ENCODE measurements around the gene CLK3.
"Not testable (repeated sequence)": the region's sequence is repeated elsewhere in the genome, so short reads cannot be mapped to it uniquely, and the experiment has no call there.

Gene CLK3

GRCh38 chr15:74615508-74616365, at the start of gene CLK3:
TSS of gene CLK3 (plus strand) at chr15:74615836. CDS start at chr15:74619197, 3,361 bp downstream.
- peak; percentile 92 for DNase-seq

- DNase-seq, result no peak
Measured at GRCh38 chr15:74568594-74568993, 47.0 kb upstream of the CLK3 start.

DNA sequence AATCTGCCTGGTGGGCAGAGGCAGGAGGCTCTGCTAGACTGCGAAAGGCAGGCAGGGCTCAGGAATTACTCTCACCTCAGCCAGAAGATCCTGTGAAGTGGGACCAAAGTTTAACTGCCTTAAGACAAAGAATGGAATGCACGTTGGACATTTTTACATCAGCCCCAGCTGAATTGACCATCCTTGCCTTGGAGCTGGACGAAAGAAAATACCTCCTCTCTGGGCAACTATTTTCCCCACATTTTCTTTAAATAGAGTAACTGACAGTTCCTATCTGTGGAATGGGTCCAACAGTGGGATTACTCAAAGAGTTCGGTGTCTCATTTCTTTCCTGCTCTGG, 45.9 kb upstream of the CLK3 start:
- DNase-seq, result no peak

- no peak for DNase-seq
Measured at GRCh38 chr15:74571191-74571590, 44.4 kb upstream of the CLK3 start.

DNA sequence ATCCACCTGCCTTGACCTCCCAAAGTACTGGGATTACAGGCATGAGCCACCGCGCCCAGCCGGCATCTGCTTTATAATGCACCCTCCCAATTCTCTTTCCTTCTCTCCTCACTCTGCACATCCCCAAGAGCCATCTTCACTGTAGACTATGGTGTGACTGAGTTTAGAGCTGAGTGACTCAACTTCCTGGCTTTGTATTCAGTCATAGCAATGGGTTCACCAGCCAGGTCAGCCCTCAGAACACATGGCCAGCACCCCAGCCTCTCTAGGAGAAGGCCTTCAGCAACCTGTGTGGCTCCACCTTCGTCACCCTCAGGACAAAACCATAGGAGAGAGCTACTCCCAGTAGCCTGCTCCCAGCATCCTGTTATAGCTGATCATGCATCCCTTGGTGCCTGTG, 41.6 kb upstream of the CLK3 start:
- no peak for DNase-seq

DNA sequence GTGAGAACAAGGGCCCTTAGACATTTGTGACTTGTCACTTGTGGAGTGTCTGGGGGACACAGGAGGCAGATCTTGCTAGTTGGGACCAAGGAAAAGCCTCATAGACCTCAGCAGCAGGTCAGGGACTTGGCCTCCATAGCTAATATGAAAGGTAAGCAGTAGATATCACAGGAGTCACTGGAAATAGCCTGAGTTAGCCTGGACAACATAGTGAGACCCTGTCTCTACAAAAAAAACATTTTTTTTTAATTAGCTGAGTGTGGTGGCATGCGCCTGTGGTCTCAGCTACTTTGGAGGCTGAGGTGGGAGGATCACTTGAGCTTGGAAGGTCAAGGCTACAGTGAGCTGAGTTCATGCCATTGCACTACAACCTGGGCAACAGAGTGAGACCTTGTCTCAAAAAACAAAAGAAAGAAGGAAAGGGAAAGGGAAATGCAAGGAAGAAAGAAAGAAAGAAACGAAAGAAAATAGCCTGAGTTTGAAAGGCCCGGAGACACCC, 37.1 kb upstream of the CLK3 start:
- no peak for DNase-seq

DNA sequence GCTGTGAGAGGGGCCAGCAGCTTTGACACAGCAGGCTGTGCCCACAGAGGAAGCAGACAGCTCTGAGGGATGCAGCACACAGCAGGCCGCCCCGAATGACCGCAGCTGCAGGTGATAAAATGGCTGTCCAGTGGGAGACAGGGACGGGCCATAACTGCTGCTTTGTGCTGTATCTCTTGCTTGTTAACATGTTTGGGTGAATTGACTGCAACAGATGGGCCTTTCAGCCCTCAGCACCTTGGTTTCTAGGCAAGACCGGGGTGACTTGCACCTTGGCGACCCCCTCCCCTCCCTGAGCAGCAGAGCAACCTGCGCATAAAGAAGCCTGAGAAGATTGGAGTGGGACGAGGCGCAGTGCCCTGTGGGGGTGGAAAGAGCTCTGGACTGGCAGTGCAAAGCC, 36.6 kb upstream of the CLK3 start:
- no peak for DNase-seq

DNA sequence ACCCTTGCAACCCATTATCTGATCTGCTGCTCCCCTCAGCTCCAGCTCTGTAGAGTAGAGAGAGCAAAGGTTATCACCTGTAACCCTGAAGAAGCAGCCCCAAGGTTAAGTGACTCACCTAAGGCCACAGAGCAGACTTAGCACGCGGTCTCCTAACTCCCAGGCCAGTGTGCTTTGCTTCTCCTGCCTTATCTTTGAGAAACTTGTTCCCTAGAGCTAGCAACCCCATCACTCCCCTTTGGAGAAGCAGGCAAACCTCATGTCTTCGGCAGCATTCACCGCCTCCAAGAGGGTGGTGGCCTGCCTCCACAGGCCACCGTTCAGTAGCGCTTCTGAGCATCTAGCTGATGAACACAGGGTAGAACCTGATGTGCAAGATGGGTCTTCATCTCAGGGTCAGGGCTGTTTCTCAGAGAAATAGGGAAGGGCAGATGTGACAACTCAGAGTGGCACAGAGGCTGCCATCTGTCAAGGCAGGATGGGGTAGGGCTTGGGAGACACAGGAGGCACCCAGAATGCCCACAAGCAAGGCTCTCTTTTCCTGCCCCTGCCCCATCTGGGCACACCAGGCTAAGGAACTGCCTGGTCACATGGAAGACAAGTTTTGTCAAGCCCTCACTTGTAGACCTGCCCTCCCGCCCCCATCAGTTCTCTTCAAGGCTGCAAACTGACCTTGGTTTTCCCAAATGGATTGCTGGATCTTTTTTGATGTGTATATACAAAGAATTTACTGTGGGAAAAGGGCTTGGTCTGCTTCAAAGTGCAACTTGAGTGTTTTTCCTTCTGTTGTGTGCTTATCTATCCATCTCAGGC, 34.9 kb upstream of the CLK3 start:
- no peak for DNase-seq

- no peak for DNase-seq
Measured at GRCh38 chr15:74584204-74584603, 31.4 kb upstream of the CLK3 start.

- no peak for DNase-seq
Measured at GRCh38 chr15:74584779-74585178, 30.9 kb upstream of the CLK3 start.

- DNase-seq, result no peak
Measured at GRCh38 chr15:74585191-74585590, 30.4 kb upstream of the CLK3 start.

GRCh38 chr15:74585857-74586256, 29.8 kb upstream of the CLK3 start:
- no peak for DNase-seq

DNA sequence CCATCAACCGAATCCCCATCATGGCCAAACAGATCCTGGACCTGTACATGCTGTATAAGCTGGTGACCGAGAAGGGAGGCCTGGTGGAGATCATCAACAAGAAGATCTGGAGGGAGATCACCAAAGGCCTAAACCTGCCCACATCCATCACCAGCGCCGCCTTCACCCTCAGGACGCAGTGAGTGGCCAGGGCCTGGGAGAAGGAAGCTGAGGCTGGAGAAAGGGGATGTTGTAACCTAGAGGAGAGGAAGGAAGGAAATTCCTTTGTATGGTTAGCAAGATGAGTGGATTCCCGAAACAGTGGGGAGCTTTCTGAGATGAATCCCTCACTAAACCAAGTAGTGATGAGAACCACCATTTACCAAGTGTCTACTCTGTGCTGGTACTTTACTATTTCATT, 25.8 kb upstream of the CLK3 start:
- no peak for DNase-seq

DNA sequence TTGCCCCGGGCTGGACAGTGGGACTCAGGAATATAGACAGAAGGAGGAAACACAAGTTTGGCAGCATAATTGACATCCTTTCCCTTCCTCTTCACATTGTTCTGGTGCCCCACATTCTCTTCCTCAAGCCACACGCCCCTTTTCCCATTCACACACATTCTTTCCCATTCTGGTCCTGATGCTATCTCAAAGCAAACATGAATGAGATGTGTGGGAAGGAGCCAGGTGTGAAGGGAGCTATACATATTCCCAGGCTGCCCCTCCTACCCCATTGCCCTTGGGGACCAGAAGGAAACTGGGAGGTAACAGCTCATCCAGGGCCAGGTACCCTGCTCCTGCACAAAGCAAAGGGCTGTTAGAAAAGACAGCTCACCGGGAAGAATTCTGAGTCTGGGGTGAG, 23.4 kb upstream of the CLK3 start:
- DNase-seq, result no peak

GRCh38 chr15:74593122-74593521, 22.5 kb upstream of the CLK3 start:
- DNase-seq, result no peak

- no peak for DNase-seq
Measured at GRCh38 chr15:74594455-74594854, 21.2 kb upstream of the CLK3 start.

GRCh38 chr15:74595271-74595670, 20.4 kb upstream of the CLK3 start:
- DNase-seq, result no peak

DNA sequence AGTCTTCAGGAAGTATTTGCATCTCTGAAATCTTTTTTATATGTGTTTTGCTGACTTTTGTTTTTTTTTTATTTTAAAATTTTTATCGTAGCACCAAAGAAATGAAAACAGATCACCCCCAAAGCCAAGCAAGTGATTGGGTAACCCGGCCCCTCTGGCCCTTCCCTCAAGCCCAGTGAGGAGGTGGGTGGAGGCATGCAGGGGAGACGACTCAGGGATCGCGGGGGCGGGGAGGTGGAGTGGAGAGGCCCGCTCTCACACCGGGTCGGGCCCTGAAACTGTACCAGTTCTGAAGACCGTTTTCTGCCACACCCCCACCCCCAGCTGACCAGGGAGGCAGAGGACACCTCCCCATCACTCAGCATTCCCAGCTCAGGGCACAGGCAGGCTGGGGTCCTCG, 18.9 kb upstream of the CLK3 start:
- DNase-seq, result not testable (repeated sequence)

DNA sequence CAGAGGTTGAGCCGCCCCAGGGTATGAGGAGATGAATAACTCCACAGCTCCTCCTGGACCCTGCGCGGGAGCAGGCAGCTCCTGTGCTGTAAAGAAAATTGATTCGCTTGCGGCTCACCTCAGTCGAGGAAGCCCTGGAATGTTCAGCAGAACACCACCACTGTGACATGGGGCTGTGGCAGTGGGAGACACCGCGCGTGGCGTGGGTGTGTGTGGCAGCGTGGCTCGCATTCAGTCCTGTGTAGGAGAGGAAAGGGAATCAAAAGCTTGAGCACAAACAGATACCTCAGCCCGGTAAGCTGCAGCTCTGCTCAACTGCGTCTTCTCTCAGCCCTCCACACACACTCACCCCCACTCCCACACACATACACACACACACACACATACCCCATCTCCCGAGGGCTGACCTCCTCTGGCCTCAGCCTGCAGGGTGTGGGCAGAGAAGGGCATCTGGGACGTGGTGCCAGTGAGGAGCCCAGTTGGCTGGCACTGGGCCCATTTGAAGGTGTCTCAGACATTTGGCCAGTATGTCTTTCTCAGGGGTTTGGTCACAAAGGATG, 18.4 kb upstream of the CLK3 start:
- not testable (repeated sequence) for DNase-seq

DNA sequence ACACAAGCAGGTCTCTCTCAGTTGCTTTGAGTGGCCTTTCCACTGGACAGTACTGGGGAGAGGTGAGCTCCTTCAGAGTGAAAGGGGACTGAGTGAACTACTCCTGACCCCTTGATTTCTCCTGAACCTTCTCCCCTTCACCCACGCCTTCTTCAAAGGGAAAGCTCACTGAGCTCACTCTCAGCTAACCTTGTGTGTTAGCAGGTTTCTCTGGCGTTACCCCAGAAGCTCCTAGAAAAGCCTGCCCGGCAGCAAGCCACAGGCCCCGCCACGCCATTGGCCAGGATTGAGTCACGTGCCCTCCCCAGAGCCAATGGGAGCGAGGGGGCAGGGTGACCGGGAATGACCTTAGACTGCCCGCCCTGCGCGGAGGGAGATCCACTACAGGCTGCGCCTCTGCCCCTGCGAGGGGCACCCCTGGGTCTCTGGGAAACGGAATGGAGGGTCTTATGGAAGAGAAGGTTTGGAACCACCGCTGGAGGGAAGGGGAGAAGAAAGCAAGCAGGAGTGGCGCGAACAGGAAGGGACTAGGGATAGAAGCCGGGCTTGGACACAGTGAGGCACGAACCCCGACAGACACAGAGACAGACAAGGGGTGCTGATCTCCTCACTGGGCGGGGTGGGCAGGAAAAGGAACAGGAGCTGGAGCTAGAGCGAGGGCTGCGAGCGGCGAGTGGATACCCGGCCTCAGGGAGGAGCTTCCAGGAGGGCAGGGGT, 17.4 kb upstream of the CLK3 start:
- DNase-seq, result peak; percentile 91

DNA sequence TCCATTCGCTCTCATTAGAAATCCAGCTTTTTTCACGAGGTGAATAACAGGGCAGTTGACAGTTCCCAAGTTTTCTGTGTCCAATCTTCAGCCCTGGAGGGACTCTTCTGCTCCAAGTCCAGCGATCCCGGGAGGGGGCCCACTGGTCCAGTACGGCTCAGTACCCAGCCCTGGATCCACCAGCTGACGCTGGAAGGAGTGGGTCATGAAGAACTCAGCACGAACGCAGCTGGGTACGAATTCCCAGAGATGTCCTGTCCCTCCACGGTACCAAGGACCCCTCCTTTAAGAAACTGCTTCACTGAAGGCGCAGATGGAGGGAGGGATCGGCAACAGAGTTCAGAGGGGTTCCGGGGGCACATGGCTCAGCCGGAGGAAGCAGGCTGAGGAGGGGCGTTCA, 16.5 kb upstream of the CLK3 start:
- DNase-seq, result no peak

DNA sequence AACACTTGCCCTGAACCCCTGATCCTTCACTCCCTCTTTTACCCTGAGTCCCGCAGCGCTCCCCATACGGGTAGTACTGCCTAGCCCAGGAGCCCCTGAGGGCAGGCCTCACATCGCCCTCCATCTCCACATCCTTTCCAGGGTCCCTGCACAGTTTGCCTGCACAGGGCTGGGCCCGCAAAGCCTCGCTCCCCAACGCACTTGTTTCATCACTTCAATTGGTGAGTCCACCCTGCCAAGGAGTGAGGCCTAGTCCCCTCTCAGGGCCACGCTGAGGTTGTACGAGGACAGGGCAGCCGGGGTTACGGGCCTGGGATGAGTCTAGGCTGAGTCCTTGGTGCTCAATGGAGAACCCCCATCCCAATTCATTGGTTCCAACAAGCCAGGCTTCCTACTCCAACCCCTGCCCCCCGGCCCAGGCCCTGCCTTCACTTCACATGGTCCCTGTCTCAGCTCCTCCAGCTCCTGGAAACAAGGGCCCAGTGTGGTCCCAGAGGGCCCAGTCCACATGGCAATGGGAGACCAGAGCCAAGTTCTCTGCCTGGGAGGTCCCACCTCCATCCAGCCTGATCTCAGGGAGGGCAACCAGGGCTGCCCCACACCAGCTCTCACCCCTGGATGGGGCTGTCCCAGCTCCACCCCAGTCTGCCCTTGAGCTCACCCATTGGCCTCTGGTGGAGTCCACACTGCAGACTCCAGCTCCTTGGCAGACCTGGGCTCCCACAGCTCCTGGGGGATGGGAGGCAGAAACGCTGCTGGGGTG, 12.4 kb upstream of the CLK3 start:
- no peak for DNase-seq
